ENCODE data around the gene GRXCR1. TPM values are rescaled to one million over a fixed set of nuclear protein-coding genes. Genes with fewer than 3 reads are reported as not detected.

GRXCR1 gene
- total and polyA plus RNA-seq, 2 donors (not counting 1 experiment from before 2014, with no cell fraction given) = not detected

- H3K9me3 ChIP-seq (ENCODE audit: control extremely low read depth in 1 of 3, control insufficient read depth in 2 of 3, insufficient read depth in 1 of 3, low read length in 2 of 3) = no peaks in the 10 kb centered on the region
- no peak overlapping the region for H2AFZ ChIP-seq (ENCODE audit: insufficient read depth, low read depth, low read length, poor library complexity, severe bottlenecking)
- Mint-ChIP-seq H3K27me3 (no peaks in the 10 kb centered on the region), H3K9me3 (ENCODE audit: insufficient read depth) (no peaks in the 10 kb centered on the region), H3K4me1 (no peaks in the 10 kb centered on the region), H3K27ac (no peak overlapping the region), H3K4me3 (no peak overlapping the region)
- no peak overlapping the region for H3K27ac ChIP-seq (ENCODE audit: low read length in 2 of 2)
- DNase-seq = no peak
- no peaks in the 10 kb centered on the region for H4K20me1 ChIP-seq (ENCODE audit: control insufficient read depth, insufficient read depth, low read length, poor library complexity, severe bottlenecking)
- intact Hi-C loops (cut with micrococcal nuclease) = no loop called here
- H3K36me3 ChIP-seq (replicated peaks in 1 of 2; ENCODE audit: control extremely low read depth in 1 of 2, control insufficient read depth in 1 of 2, extremely low read depth in 1 of 2, insufficient read depth in 2 of 2, low read length in 1 of 2) = no peaks in the 10 kb centered on the region
- H3K4me1 ChIP-seq (ENCODE audit: control insufficient read depth in 2 of 2, insufficient read depth in 2 of 2, low read length in 2 of 2) = no peaks in the 10 kb centered on the region
- no peak for ATAC-seq (ENCODE audit: low read depth)
- CTCF ChIA-PET = no interaction called here
- H3K4me3 ChIP-seq (ENCODE audit: control extremely low read depth in 1 of 5, extremely low read depth in 1 of 5, insufficient read depth in 1 of 5, low read depth in 2 of 5, low read length in 4 of 5) = no peak overlapping the region
- no peaks in the 10 kb centered on the region for H3K27me3 ChIP-seq (replicated peaks in 1 of 4; ENCODE audit: control extremely low read depth in 1 of 4, control insufficient read depth in 3 of 4, insufficient read depth in 4 of 4, low read length in 3 of 4)
- no peak overlapping the region for H3K4me2 ChIP-seq (replicated peaks; ENCODE audit: low read depth, low read length, poor library complexity, severe bottlenecking)
- no peak for TF ChIP-seq CTCF (IDR thresholded peaks at IDR 0.05)
- no peak for TF ChIP-seq EZH2 (IDR thresholded peaks at IDR 0.05; ENCODE audit: borderline replicate concordance, insufficient read depth, low read depth, low read length, poor library complexity, severe bottlenecking)
- WGBS (ENCODE audit: insufficient coverage) = no CpG with 5 or more reads among the region's 5 CpGs
- no peaks in the 10 kb centered on the region for H3K79me2 ChIP-seq (ENCODE audit: control insufficient read depth, insufficient read depth, low read length)
- POLR2A ChIA-PET = no interaction called here
- no peak overlapping the region for H3K9ac ChIP-seq (ENCODE audit: low read length)
Measured at GRCh38 chr4:43048570-43048969, 156.1 kb downstream of the GRXCR1 start.

GRCh38 chr4:43049326-43049725 lies 156.8 kb downstream of the GRXCR1 start:
- Histone ChIP-seq H3K79me2 (ENCODE audit: control insufficient read depth, insufficient read depth, low read length) (no peaks in the 10 kb centered on the region), H3K4me3 (ENCODE audit: control extremely low read depth in 1 of 5, extremely low read depth in 1 of 5, insufficient read depth in 1 of 5, low read depth in 2 of 5, low read length in 4 of 5) (no peak overlapping the region), H2AFZ (ENCODE audit: insufficient read depth, low read depth, low read length, poor library complexity, severe bottlenecking) (no peak overlapping the region), H3K9ac (ENCODE audit: low read length) (no peak overlapping the region), H3K9me3 (ENCODE audit: control extremely low read depth in 1 of 3, control insufficient read depth in 2 of 3, insufficient read depth in 1 of 3, low read length in 2 of 3) (no peaks in the 10 kb centered on the region), H3K4me2 (replicated peaks; ENCODE audit: low read depth, low read length, poor library complexity, severe bottlenecking) (no peak overlapping the region), H3K4me1 (ENCODE audit: control insufficient read depth in 2 of 2, insufficient read depth in 2 of 2, low read length in 2 of 2) (no peaks in the 10 kb centered on the region), H4K20me1 (ENCODE audit: control insufficient read depth, insufficient read depth, low read length, poor library complexity, severe bottlenecking) (no peaks in the 10 kb centered on the region), H3K27me3 (replicated peaks in 1 of 4; ENCODE audit: control extremely low read depth in 1 of 4, control insufficient read depth in 3 of 4, insufficient read depth in 4 of 4, low read length in 3 of 4) (no peaks in the 10 kb centered on the region), H3K36me3 (replicated peaks in 1 of 2; ENCODE audit: control extremely low read depth in 1 of 2, control insufficient read depth in 1 of 2, extremely low read depth in 1 of 2, insufficient read depth in 2 of 2, low read length in 1 of 2) (no peaks in the 10 kb centered on the region), H3K27ac (ENCODE audit: low read length in 2 of 2) (no peak overlapping the region)
- ChIA-PET CTCF (no interaction called here), POLR2A (no interaction called here)
- Mint-ChIP-seq H3K27ac (no peak overlapping the region), H3K4me3 (no peak overlapping the region), H3K27me3 (no peaks in the 10 kb centered on the region), H3K4me1 (no peaks in the 10 kb centered on the region), H3K9me3 (ENCODE audit: insufficient read depth) (no peaks in the 10 kb centered on the region)
- no peak for TF ChIP-seq CTCF (IDR thresholded peaks at IDR 0.05)
- no peak for TF ChIP-seq EZH2 (IDR thresholded peaks at IDR 0.05; ENCODE audit: borderline replicate concordance, insufficient read depth, low read depth, low read length, poor library complexity, severe bottlenecking)
- DNase-seq = no peak
- ATAC-seq (ENCODE audit: low read depth) = no peak
- intact Hi-C loops (cut with micrococcal nuclease) = no loop called here

All from B cell (primary cell).